ENCODE results near the gene C19orf73.

GRCh38 chr19:49113762-49114629 lies 4.9 kb downstream of the C19orf73 start, which contains the start of gene LIN7B:
- TF ChIP-seq POLR2AphosphoS5 (IDR thresholded peaks at IDR 0.05; ENCODE audit: low read depth) (no peak; the same call in 1 of the 2 replicates), CTCF (conservative IDR thresholded peaks at IDR 0.05; ENCODE audit: low read depth in 2 of 2) (peak; percentile 36 to 39; a peak in 3 of 4 replicates), REST (IDR thresholded peaks at IDR 0.05; ENCODE audit: unreplicated experiment) (no peak), CREB1 (CRISPR knock-in tag; IDR thresholded peaks at IDR 0.05; ENCODE audit: low read depth) (no peak), EZH2 (IDR thresholded peaks at IDR 0.05; ENCODE audit: low read depth, unreplicated experiment) (no peak), ZNF331 (CRISPR knock-in tag; IDR thresholded peaks at IDR 0.05; ENCODE audit: low read depth) (no peak), EZH2phosphoT487 (IDR thresholded peaks at IDR 0.05; ENCODE audit: unreplicated experiment) (no peak), ZNF114 (CRISPR knock-in tag; IDR thresholded peaks at IDR 0.05) (no peak), NANOG (IDR thresholded peaks at IDR 0.05; ENCODE audit: borderline replicate concordance) (no peak)

Measured in GM23338 (cell line).